ENCODE measurements around the gene SAA1.

SAA1 gene

GRCh38 chr11:18277565-18278271 lies 11.7 kb downstream of the SAA1 start:
- H3K4me3 ChIP-seq (ENCODE audit: low read length), result no peak overlapping the region
- TF ChIP-seq CTCF (conservative IDR thresholded peaks at IDR 0.05; ENCODE audit: low read length), result no peak
- no peak for DNase-seq (ENCODE audit: low read depth)

GRCh38 chr11:18280438-18281045 lies 14.5 kb downstream of the SAA1 start:
- DNase-seq (ENCODE audit: low read depth), result no peak
- no peak overlapping the region for H3K4me3 ChIP-seq (ENCODE audit: low read length)

GRCh38 chr11:18282626-18283025 lies 16.6 kb downstream of the SAA1 start:
- TF ChIP-seq CTCF (conservative IDR thresholded peaks at IDR 0.05; ENCODE audit: low read length), result no peak
- no peak overlapping the region for H3K4me3 ChIP-seq (ENCODE audit: low read length)
- DNase-seq (ENCODE audit: low read depth), result no peak

More at GRCh38 chr11:18280438-18281045, 14.5 kb downstream of the SAA1 start:
- no peak for TF ChIP-seq CTCF (conservative IDR thresholded peaks at IDR 0.05; ENCODE audit: low read length)

- DNase-seq (ENCODE audit: low read depth), result no peak
- TF ChIP-seq CTCF (conservative IDR thresholded peaks at IDR 0.05; ENCODE audit: low read length), result no peak
- no peak overlapping the region for H3K4me3 ChIP-seq (ENCODE audit: low read length)
Observed at GRCh38 chr11:18285841-18286240, 19.8 kb downstream of the SAA1 start.

- TF ChIP-seq CTCF (conservative IDR thresholded peaks at IDR 0.05; ENCODE audit: low read length), result no peak
- H3K4me3 ChIP-seq (ENCODE audit: low read length), result no peak overlapping the region
- DNase-seq (ENCODE audit: low read depth), result no peak
Observed at GRCh38 chr11:18288911-18289310, 22.8 kb downstream of the SAA1 start.

- no peak overlapping the region for H3K4me3 ChIP-seq (ENCODE audit: low read length)
- no peak for TF ChIP-seq CTCF (conservative IDR thresholded peaks at IDR 0.05; ENCODE audit: low read length)
- no peak for DNase-seq (ENCODE audit: low read depth)
Observed at GRCh38 chr11:18294862-18295261, 28.8 kb downstream of the SAA1 start.

GRCh38 chr11:18295316-18295715 lies 29.3 kb downstream of the SAA1 start:
- no peak overlapping the region for H3K4me3 ChIP-seq (ENCODE audit: low read length)
- no peak for DNase-seq (ENCODE audit: low read depth)
- TF ChIP-seq CTCF (conservative IDR thresholded peaks at IDR 0.05; ENCODE audit: low read length), result no peak
